ENCODE results near the gene SLC52A3.

Gene SLC52A3

GRCh38 chr20:770691-771090, 2.4 kb upstream of the SLC52A3 start:
- no peak for DNase-seq (ENCODE audit: low read depth in 2 of 2, low spot score in 1 of 2)

GRCh38 chr20:766906-767305, 1.4 kb downstream of the SLC52A3 start:
- no peak for DNase-seq (ENCODE audit: low read depth in 2 of 2, low spot score in 1 of 2)

GRCh38 chr20:764255-764654, 4.0 kb downstream of the SLC52A3 start:
- no peak for DNase-seq (ENCODE audit: low read depth in 2 of 2, low spot score in 1 of 2)

GRCh38 chr20:761418-762381, 6.6 kb downstream of the SLC52A3 start:
- DNase-seq (ENCODE audit: low read depth in 2 of 2, low spot score in 1 of 2): no peak

- no peak for DNase-seq (ENCODE audit: low read depth in 2 of 2, low spot score in 1 of 2)
Measured at GRCh38 chr20:760751-761417, 7.4 kb downstream of the SLC52A3 start.

- no peak for DNase-seq (ENCODE audit: low read depth in 2 of 2, low spot score in 1 of 2)
Measured at GRCh38 chr20:757506-757905, 10.8 kb downstream of the SLC52A3 start.

- DNase-seq (ENCODE audit: low read depth in 2 of 2, low spot score in 1 of 2): no peak
Measured at GRCh38 chr20:755941-756340, 12.4 kb downstream of the SLC52A3 start.

- no peak for DNase-seq (ENCODE audit: low read depth in 2 of 2, low spot score in 1 of 2)
Measured at GRCh38 chr20:754904-755303, 13.4 kb downstream of the SLC52A3 start.

- no peak for DNase-seq (ENCODE audit: low read depth in 2 of 2, low spot score in 1 of 2)
Measured at GRCh38 chr20:753897-754635, 14.2 kb downstream of the SLC52A3 start.

GRCh38 chr20:753136-753535, 15.2 kb downstream of the SLC52A3 start:
- DNase-seq (ENCODE audit: low read depth in 2 of 2, low spot score in 1 of 2): no peak

GRCh38 chr20:752291-752690, 16.0 kb downstream of the SLC52A3 start:
- DNase-seq (ENCODE audit: low read depth in 2 of 2, low spot score in 1 of 2): no peak

GRCh38 chr20:751761-752160, 16.5 kb downstream of the SLC52A3 start:
- DNase-seq (ENCODE audit: low read depth in 2 of 2, low spot score in 1 of 2): no peak

- DNase-seq (ENCODE audit: low read depth in 2 of 2, low spot score in 1 of 2): no peak
Measured at GRCh38 chr20:750801-751200, 17.5 kb downstream of the SLC52A3 start.

GRCh38 chr20:745683-746301, 22.5 kb downstream of the SLC52A3 start:
- DNase-seq (ENCODE audit: low read depth in 2 of 2, low spot score in 1 of 2): no peak

GRCh38 chr20:742156-742555, 26.1 kb downstream of the SLC52A3 start:
- no peak for DNase-seq (ENCODE audit: low read depth in 2 of 2, low spot score in 1 of 2)

GRCh38 chr20:741620-742019, 26.7 kb downstream of the SLC52A3 start:
- DNase-seq (ENCODE audit: low read depth in 2 of 2, low spot score in 1 of 2): no peak

- no peak for DNase-seq (ENCODE audit: low read depth in 2 of 2, low spot score in 1 of 2)
Measured at GRCh38 chr20:740162-740561, 28.1 kb downstream of the SLC52A3 start.

- no peak for DNase-seq (ENCODE audit: low read depth in 2 of 2, low spot score in 1 of 2)
Measured at GRCh38 chr20:739736-740135, 28.6 kb downstream of the SLC52A3 start.

- DNase-seq (ENCODE audit: low read depth in 2 of 2, low spot score in 1 of 2): no peak
Measured at GRCh38 chr20:733861-734260, 34.4 kb downstream of the SLC52A3 start.

GRCh38 chr20:732727-733126, 35.6 kb downstream of the SLC52A3 start:
- DNase-seq (ENCODE audit: low read depth in 2 of 2, low spot score in 1 of 2): no peak

- DNase-seq (ENCODE audit: low read depth in 2 of 2, low spot score in 1 of 2): no peak
Measured at GRCh38 chr20:731891-732560, 36.3 kb downstream of the SLC52A3 start.

Measured in stimulated activated CD8-positive, alpha-beta memory T cell treated with anti-CD3 and anti-CD28 coated beads, Interleukin-4, amount 100 ng/mL, for 1 hour (primary cell).